ENCODE measurements around the gene MTCP1. TPM values are rescaled to one million over a fixed set of nuclear protein-coding genes. Genes with fewer than 3 reads are reported as not detected.

Gene MTCP1, protein sequence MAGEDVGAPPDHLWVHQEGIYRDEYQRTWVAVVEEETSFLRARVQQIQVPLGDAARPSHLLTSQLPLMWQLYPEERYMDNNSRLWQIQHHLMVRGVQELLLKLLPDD
- total RNA-seq (2021), result 19.8 and 21.0 TPM in 2 replicates
- Bru-seq, nascent RNA, result percentile 18 among the genes with signal in this experiment
- percentile 30 among the genes with signal in this experiment for BruChase-seq, experiment 1, labeled RNA remaining after a 2-hour chase
- percentile 20 among the genes with signal in this experiment for BruChase-seq, experiment 2, labeled RNA remaining after a 6-hour chase
- long read RNA-seq, partial matches to known transcripts, result 0 of 8 reads
- long read RNA-seq, other reads (novel, unspliced or antisense), result 7 of 8 reads

DNA sequence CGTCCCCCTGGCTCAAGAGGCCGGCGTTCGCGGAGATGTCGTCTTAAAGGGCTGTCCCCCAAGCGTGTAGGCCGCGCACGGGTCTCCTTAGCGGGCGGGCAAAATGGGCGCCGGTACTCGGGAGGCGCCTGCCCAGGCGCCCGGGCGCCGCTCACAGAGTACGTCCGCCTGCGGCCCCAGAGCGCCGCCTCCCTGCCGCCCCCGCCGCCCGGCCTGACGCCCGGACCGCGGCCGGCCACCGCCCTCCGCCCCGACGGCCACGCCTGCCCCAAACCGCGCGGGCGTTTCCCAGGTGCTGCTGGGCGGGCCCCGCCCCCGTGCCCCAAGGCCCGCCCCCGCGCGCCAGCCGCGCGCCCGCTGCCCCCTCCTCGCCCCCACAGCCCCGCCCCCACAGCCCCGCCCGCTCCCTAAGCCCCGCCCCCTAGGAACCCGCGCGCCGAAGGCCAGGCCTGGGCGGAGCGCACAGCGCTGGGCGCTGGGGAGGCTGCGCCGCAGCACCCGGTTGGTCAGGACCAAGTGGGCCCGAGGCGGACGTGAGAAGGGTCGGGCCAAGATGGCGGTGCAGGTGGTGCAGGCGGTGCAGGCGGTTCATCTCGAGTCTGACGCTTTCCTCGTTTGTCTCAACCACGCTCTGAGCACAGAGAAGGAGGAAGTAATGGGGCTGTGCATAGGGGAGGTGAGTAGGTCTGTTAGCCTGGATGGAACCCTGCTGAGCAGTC is at the start of gene MTCP1, which contains the start of the genes BRCC3 and CMC4:
TSS of gene MTCP1 (minus strand) at position 162 of the 719 bp plus-strand sequence. CDS start 5,126 bp downstream, outside the sequence.
TSS of gene BRCC3 (plus strand) at position 534 of the 719 bp plus-strand sequence. CDS start at position 554, 20 bp downstream.
TSS of gene CMC4 (minus strand) at position 162 of the 719 bp plus-strand sequence. CDS start 7,113 bp downstream, outside the sequence.
- Histone ChIP-seq H3K4me1 (ENCODE audit: insufficient read depth, low read length, poor library complexity, severe bottlenecking) (peaks cover 9% of the 10 kb centered on the region), H3K4me3 (ENCODE audit: low read depth, low read length, poor library complexity, severe bottlenecking) (peak within 1 kb of the TSS; percentile 77), H3K27me3 (replicated peaks; ENCODE audit: insufficient read depth, low read depth, low read length, poor library complexity) (no peaks in the 10 kb centered on the region), H3K9me3 (ENCODE audit: low read depth, low read length, poor library complexity, severe bottlenecking) (no peaks in the 10 kb centered on the region), H3K36me3 (ENCODE audit: insufficient read depth, low read length, poor library complexity, severe bottlenecking) (peaks cover 13% of the 10 kb centered on the region), H3K27ac (ENCODE audit: low read depth, low read length, poor library complexity, severe bottlenecking) (peak within 1 kb of the TSS; percentile 84)
- ChIA-PET CTCF (no interaction called here), POLR2A (ENCODE audit: low non-redundant PET) (no interaction called here)
- no peak for TF ChIP-seq EZH2 (IDR thresholded peaks at IDR 0.05; ENCODE audit: borderline replicate concordance, low read depth, low read length, poor library complexity, severe bottlenecking)
- no TSS peak for BruUV-seq (replicated peaks)
- intact Hi-C loops (cut with micrococcal nuclease; ENCODE audit: unreplicated experiment), result no loop called here
- peak; percentile 84 for DNase-seq (ENCODE audit: low spot score)

DNA sequence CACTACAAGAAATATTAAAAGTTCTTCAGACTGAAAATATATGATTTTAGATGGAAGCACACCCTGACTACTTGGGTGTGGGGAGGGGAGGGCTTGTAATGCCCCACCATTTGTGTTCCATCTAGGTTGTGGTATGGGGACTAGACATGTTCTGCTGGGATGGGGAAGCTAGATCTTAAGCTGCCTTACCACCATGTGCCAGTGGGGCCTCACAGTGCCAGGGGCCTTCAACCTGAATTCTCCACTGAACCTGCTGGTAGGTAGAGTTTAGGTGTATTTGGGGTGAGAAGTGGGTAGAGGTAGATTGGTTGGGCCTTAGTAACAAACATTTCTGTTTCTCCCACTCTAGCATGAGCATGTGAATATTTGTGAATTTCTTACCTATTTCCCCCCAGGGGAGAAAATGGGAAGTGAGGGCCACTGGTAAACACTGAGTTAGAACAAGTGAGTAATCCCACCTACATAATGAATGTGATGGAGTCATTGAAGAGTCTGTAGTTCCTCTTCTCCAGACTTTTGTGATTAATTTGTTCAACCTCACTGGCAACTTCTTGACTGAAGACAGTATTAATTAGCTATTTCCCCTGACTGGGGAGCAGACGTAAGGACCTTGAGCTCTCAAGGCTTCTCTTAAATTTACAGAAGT is 44.4 kb upstream of the MTCP1 start:
- POLR2A ChIA-PET (ENCODE audit: low non-redundant PET), result no interaction called here
- Histone ChIP-seq H3K27me3 (replicated peaks; ENCODE audit: insufficient read depth, low read depth, low read length, poor library complexity) (no peaks in the 10 kb centered on the region), H3K4me1 (ENCODE audit: insufficient read depth, low read length, poor library complexity, severe bottlenecking) (no peaks in the 10 kb centered on the region), H3K4me3 (ENCODE audit: low read depth, low read length, poor library complexity, severe bottlenecking) (no peak overlapping the region), H3K36me3 (ENCODE audit: insufficient read depth, low read length, poor library complexity, severe bottlenecking) (no peaks in the 10 kb centered on the region), H3K27ac (ENCODE audit: low read depth, low read length, poor library complexity, severe bottlenecking) (no peak overlapping the region), H3K9me3 (ENCODE audit: low read depth, low read length, poor library complexity, severe bottlenecking) (peaks cover 10% of the 10 kb centered on the region)
- TF ChIP-seq EZH2 (IDR thresholded peaks at IDR 0.05; ENCODE audit: borderline replicate concordance, low read depth, low read length, poor library complexity, severe bottlenecking) (no peak), CTCF (conservative IDR thresholded peaks at IDR 0.05; ENCODE audit: low read depth, low read length) (no peak)
- intact Hi-C loops (cut with micrococcal nuclease; ENCODE audit: unreplicated experiment), result no loop called here
- CTCF ChIA-PET, result no interaction called here
- no peak for DNase-seq (ENCODE audit: low spot score)
- no TSS peak for BruUV-seq (replicated peaks)

DNA sequence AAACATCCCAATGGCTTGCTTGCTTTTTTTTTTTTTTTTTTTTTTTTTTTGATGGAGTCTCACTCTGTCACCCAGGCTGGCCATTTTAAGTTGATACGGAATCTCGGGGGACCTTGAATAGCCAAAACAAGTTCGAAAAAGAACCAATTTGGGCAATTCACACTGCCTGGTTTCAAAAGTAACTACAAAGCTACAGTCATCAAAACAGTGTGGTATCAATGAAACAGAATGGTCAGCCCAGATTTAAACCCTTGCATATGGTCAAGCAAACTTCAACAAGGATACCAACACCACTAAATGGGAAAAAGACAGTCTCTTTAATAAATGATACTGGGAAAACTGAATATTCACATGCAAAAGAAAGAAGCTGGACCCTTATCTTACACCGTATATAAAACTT is 42.2 kb upstream of the MTCP1 start:
- peaks cover 10% of the 10 kb centered on the region for H3K9me3 ChIP-seq (ENCODE audit: low read depth, low read length, poor library complexity, severe bottlenecking)
- POLR2A ChIA-PET (ENCODE audit: low non-redundant PET), result no interaction called here
- BruUV-seq (replicated peaks), result no TSS peak
- TF ChIP-seq EZH2 (IDR thresholded peaks at IDR 0.05; ENCODE audit: borderline replicate concordance, low read depth, low read length, poor library complexity, severe bottlenecking), result no peak
- TF ChIP-seq CTCF (conservative IDR thresholded peaks at IDR 0.05; ENCODE audit: low read depth, low read length), result no peak
- no peak overlapping the region for H3K27ac ChIP-seq (ENCODE audit: low read depth, low read length, poor library complexity, severe bottlenecking)
- CTCF ChIA-PET, result no interaction called here
- intact Hi-C loops (cut with micrococcal nuclease; ENCODE audit: unreplicated experiment), result no loop called here
- H3K27me3 ChIP-seq (replicated peaks; ENCODE audit: insufficient read depth, low read depth, low read length, poor library complexity), result no peaks in the 10 kb centered on the region
- no peaks in the 10 kb centered on the region for H3K36me3 ChIP-seq (ENCODE audit: insufficient read depth, low read length, poor library complexity, severe bottlenecking)
- H3K4me3 ChIP-seq (ENCODE audit: low read depth, low read length, poor library complexity, severe bottlenecking), result no peak overlapping the region
- no peak for DNase-seq (ENCODE audit: low spot score)
- no peaks in the 10 kb centered on the region for H3K4me1 ChIP-seq (ENCODE audit: insufficient read depth, low read length, poor library complexity, severe bottlenecking)
